HG03039 (cell line): ENCODE measurements around the gene ESRRB.

ENCODE experiments used
- ATAC-seq: cut with Tn5 transposase; IDR thresholded peaks from one replicate; pipeline ENCODE4 v1.9.1; 2021; ENCODE audit warnings: mild to moderate bottlenecking, moderate library complexity; ENCODE audit not compliant: unreplicated experiment

ESRRB gene

DNA sequence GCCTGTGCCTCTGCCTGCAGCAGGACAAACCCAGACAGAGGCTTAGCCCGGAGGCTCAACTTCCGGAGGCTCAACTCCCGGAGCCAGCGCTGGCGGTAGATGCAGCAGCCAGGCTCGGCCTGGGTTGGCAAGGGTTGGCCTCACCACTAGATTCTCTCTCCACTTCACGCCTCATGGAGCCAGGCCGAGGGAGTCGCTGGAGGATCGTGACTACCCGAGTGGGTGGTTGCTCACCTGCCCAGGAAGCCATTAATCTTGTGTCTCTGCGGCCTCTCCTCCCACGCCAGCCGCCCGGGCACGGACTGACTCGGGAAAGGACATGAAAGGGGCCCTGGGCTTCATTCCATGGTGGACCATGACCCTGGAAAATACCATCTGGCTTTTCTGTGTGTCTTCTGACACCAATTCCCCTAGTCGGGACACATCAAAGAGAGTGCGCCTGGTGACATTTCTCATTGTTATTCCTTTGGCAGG lies 20.8 kb downstream of the ESRRB start:
- no peak for ATAC-seq

DNA sequence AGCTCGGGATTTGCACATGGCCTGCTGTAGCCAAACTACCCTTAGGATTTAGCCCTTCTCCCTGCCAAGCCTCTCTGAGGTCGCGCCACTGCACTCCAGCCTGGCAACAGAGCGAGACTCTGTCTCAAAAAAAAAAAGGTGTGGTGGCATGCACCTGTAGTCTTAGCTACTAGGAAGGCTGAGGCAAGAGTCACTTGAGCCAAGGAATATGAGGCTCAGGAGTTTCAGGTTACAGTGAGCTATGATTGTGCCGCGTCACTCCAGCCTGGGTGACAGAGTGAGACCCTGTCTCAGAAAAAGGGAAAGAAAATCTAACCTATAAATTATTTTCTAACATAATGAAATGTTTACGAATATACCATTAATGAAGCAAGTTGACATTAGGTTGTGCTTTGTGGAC lies 29.7 kb downstream of the ESRRB start:
- ATAC-seq, result no peak

DNA sequence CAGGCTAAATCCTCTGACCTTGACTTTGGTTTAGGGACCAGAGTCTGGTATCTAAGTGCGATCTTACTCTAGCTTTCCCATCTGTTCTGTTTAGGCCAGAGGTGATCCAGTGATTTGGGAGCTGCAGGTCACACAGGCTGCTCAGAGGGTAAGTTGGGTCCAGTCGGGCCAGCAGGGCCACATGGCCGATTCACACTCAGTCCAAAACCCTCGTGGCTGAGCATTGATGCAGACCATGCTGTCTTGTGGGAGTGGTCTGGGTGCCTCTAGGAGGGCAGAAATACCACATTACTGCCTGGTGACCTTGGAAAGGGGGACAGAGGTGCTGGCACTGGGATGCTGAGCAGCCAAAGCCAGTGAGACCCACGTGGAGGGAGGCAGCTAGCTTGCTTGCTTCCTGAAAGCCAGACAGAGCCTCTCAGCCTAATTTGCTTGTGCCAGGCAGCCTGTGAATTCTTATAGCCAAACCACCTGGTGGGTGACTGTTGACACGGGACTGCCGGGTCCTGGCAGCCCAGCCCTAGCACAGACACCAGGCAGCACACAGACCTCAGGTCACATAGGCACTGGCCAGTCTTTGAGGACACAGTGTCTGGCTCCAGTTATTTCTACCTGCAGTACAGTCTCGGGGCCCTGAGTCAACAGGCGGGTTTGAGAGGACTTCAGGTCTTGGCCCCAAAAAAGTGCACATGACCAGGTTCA lies 31.7 kb downstream of the ESRRB start:
- ATAC-seq, result no peak

DNA sequence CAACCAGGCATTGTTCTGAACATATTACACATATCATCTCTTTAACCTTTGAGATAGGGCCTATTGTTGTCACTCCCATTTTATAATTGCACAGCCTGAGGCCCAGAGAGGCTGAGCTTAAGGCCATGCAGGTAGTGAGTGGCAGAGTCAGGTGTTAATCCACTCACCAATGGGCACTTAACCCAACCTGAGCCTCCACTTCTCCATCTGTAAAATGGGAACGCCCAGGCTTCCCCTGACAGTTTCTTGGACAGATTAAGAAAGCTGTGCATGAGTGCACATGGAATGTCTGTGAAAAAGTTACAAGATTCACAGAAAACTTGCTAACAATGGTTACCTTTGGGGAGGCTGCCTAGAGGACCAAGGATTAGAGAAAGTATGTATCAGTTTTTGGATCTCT lies 32.9 kb downstream of the ESRRB start:
- no peak for ATAC-seq

DNA sequence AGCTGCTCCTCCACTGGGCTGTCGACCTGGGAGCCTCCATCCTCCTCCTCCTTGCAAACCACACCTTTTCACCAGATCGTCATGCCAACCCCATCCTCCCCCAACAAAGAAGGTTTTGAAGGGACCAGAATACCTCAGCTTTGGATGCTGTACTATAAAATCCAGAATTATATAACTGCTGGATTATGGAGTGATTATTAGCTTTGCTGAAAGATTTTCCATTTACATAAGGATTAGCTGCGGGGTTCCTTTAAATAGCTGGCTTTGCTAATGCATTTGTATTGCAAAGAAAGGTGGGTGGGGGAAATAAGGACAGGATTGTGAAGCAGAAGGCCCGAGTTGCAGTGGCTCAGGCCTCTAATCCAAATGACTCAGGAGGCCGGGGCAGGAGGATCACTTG lies 36.6 kb downstream of the ESRRB start:
- ATAC-seq, result no peak

DNA sequence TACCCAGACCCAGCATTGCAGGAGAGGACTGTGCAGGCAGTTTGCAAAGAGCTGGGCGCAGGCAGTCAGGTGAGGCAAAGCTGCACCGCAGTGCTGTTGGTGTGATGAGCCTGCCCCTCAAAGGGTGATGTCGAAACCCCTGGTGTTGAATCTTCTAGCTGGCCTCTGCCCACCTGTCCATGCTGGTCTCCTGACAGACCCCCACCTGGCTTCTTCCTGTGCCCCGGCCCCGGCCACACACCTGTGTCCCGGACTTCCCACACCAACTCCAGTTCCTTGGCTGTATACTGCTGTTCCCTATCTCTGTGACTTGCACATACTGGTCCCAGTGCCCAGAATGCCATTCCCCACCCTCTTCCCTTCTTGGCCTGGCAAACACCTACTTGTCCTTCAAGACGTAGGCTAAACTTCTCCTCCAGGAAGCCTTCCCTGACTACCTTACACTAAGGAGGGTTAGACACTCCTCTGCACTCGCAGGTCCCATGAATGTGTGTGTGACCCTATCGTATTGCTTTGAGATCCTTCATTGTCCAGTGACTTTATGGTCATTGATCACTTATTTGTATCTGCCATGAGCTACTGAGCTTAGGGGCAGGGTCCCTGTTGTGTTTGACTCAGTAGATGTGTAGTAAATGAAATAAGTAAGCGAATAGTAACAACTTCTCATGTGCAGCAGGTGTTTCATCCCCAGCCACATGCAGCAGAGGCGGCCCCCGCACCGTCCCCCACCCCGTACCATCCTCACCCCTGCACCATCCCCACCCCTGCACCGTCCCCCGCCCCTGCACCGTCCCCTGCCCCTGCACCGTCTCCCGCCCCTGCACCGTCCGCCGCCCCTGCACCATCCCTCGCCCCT lies 37.4 kb downstream of the ESRRB start:
- ATAC-seq, result no peak

DNA sequence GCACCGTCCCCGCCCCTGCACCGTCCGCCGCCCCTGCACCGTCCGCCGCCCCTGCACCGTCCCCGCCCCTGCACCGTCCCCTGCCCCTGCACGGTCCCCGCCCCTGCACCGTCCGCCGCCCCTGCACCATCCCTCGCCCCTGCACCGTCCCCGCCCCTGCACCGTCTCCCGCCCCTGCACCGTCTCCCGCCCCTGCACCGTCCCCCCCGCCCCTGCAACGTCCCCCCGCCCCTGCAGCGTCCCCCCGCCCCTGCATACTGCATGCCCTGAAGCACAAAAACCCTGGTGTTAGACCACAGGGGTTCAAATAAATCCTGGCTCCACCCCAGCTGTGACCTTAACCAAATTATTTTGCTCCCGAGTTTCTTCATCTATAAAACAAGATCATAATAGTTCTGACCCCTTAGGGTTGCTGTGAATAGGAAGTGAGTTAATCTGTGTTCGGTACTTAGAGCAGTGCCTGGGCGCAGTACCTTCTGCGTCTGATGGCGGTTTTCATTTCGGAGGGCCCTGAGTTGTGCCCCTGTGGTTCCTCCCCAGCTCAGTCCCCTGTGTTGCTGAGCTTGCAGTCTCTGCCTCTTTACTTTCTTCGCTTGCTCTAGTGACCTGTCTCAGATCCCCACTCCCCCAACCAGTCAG lies 38.1 kb downstream of the ESRRB start:
- no peak for ATAC-seq

DNA sequence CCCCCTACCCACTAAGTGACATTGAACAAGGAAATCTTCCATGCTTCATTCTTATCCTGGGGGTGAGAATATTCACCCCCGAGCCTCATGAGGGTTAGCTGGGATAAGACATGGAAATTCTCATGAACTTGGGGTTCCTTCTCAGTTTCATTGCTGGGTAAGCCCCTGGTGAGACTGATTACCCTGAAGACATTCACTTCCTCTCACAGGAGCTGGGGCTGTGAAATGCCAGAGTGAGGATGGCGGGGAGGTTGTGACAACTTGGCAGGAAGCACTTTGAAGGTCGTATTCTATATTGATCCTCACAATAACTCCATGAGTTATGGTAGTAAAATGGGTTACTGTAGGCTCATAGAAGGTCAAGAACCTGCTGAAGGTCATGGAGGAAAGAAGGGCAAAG lies 43.5 kb downstream of the ESRRB start:
- ATAC-seq, result no peak

DNA sequence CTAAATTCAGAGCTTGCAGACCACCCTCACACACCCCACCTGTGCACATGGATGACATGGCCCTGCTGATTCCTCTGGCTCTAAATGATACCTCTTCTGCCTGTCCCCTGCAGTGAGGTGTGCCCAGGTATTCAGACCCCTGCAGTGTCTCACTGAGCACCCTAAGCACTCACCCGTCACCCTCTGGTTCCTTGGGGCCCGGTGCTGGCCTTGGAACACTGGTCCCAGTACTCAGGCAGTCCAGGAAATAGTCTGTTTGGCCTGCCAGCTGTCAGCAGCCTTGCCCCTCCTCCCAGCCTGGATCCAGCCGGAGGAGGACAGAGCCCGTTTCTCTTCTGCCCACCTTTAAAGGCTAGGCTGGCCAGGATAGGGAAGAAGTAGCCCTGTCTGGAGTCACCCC lies 44.9 kb downstream of the ESRRB start:
- no peak for ATAC-seq

DNA sequence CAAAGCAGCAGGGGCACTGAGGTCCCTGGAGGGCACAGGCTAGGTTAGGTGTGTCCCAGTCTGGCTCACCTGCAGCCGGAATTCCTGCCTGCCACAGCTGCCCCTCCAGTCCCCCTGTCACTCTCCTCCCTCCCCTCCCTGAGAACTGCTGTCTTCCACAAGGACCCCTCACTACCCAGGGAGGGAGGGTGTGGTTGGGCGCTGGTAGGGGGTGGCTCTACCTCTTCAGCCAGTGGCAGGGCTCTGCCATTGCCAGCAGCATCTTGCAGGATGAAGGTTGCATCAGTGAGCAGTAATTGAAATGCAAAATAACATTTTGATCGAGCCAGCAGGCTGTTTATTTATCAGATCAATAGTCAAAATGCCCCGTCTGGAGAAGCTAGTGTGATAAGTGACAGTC lies 45.7 kb downstream of the ESRRB start:
- no peak for ATAC-seq

DNA sequence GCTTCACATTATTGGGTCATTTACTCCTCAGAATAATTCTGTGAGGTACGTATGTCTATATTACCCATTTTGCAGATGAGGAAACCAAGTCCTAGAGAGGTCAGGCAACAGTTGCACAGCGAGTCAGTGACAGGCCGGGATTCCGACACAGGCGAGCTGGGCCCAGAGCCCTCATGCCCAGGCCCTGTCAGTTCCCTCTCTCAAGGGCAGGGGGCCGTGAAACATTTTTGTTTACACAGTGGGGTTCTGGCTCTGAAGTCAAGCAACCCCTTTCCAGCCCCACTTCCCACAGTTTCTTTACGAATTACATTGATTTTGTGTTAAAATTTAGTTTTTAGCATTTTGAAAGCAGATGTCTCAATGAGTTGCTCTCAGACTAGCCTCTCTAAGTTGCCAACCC lies 46.7 kb downstream of the ESRRB start:
- ATAC-seq, result no peak

DNA sequence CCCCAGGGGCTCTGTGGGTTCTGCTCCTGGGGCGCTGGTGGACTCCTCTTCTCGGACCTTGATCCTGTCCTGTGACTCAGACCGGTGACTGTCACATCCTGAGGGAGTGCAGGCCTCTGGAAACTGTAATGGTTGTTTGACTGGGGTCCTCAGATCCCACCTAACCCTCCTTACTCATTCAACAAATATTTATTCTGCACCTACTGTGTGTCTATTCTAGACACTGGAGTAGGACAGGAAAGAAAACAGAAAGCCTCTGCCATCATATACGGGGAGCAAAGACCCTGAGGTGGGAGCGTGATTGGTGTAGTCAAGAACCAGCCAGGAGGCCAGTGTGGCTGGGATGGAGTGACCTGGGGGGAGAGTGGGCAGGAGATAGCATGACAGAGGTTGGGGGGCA lies 47.6 kb downstream of the ESRRB start:
- no peak for ATAC-seq

DNA sequence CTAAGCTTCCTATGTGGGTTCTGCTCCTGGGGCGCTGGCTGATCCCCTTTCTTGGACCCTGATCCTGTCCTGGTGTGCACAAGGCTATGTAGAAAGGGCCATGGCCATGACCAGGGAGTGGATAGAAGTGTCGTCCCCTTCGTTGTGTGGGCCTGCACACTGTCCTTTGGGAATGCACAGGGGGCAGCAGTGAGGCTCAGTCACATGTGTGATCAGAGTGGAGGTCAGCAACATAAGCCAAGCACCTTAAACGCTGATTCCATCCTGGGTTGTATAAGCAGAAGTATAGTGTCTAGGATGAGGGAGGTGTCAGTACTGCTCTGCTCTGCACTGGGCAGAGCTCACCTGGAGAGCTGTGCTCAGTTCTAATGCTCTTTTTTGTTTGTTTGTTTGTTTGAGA lies 48.4 kb downstream of the ESRRB start:
- no peak for ATAC-seq

DNA sequence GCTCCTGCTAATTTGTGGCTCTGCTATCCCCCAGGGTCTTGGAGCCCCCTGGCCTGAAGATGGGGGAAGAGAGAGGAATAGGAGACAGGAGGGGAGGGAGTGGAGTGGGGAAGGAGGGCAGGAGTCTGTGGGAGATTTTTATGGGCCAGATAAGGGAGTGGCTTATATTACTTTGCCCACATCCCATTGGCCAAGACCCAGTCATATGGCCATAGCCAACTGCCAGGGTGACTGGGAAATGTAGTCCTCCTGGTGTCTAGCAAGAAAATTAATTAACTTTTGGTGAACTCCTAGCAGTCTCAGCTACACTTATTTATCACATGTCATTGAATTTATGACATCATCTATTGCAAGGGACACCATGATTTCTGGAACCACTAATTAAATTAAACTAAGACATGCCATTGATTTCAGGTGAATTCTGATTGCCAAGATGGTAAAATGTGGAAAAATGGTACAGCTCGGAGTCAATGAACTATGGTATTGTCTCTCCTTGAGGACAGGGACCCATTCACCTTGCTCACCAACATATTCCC lies 50.3 kb downstream of the ESRRB start:
- no peak for ATAC-seq

DNA sequence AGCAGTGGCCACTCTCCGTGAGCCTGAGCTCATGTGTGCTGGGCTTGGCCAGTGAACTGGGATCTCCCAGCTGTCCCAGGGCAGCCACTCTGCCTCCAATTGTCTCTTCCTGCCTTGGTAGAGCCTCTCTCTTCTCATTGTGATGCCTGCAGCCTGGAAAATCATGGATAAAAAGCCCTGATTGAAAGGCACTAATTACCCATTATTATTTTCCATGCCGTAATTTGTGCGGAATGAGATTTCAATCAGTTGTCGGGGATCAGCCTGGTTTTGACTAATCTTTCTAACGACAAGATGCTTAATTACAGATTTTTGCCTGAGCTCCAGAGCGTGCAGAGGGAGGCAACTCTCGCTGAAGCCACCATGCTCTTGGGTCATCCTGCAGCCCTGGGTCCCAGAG lies 52.7 kb downstream of the ESRRB start:
- no peak for ATAC-seq

DNA sequence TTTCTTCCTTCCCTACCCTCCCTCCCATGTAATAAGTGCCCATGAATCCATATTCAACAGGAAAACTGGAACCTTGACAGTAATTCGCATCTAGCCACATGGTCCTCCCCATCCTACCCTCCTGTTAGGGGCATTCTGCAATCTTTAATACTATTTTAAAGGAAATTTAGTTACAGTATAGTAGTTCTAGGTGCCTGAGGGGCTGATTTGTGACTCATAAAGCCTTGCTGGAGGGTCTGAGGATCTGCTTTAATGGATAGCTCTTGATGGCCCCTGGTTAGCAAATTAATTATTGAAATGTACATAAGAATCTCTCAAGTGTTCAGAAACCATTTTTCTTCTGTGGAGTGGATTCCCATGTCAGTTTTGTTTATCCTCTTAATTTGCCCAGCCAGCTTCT lies 54.1 kb downstream of the ESRRB start:
- ATAC-seq, result no peak

DNA sequence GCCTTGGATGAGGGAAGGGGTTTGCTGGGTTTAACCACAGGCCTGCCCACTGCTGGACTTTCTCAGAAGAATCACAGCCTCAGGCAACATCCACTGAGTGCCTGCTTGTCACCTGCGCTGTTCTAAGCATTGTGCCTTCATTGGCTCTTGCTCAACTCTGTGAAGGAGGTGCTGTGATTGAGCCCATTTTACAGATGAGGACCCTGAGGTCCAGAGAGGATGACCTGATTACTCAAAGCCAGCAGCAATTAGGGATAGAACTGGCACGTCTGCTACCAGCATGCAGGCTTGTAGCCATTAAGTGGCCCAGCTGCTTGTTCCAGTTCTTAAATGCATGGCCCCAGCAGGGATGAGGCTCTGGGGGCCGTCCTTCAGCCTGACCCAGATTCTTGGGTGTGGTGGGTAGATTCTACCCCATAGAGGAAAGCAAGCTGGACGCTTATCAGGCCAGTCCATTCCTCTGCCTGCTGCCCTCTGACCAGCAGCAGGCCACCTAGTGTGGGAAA lies 54.6 kb downstream of the ESRRB start:
- ATAC-seq, result no peak

DNA sequence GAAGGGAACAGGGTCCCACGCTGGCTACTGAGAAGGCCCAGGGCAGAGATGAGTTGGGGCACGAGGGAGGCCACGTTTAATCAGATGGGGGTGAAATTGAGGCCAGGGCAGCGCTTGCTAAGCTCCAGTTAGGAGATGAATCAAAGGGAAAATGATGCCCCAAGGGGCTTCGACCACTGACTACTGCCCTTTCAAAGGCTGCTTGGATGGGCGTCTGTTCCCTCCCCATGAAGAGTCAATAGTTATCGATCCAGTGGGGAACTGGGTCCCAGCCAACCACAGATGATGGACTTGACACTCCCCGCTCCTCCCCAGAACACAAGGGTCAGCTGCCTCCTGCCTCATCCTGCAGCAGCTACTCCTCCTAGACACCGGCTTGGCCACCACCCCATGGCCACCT lies 55.6 kb downstream of the ESRRB start:
- no peak for ATAC-seq

DNA sequence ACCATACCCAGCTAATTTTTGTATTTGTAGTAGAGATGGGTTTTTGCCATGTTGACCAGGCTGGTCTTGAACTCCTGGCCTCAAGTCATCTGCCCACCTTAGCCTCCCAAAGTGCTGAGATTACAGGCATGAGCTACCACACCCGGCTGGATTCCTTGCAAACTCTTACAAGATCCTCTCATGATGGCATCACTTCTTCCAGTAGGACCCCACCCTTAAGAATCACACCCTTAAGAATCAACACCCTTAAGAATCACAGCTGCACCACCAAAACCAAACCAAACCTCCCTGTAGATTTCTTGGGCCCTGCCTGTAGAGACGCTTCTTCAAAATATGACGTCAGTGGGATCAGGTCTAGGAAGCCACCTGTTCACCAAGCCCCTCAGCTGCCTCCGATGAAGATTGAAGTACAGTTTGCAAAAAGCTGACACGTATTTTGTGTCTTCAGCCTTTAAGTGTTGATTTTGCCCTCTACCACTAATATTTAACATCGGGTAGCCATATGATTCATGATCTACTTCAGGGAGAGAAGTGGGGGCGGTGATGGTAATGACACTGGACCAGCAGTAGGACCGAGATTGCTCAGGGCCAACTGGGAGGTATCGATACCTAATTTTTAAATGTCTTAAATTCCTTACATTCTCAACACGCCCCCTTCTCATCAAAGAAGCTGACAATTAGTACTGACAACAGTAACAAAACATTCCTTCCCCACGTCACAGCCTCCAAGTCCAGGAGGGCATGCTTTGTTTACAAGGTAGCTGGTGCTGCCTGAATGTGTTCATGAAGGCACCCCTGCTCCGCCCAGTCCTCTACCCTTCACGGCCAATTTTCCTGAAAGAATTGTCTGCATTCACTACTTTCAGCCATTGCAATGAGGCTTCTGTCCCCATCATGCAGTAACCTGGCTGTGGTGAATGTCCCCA lies 57.2 kb downstream of the ESRRB start:
- ATAC-seq, result no peak

DNA sequence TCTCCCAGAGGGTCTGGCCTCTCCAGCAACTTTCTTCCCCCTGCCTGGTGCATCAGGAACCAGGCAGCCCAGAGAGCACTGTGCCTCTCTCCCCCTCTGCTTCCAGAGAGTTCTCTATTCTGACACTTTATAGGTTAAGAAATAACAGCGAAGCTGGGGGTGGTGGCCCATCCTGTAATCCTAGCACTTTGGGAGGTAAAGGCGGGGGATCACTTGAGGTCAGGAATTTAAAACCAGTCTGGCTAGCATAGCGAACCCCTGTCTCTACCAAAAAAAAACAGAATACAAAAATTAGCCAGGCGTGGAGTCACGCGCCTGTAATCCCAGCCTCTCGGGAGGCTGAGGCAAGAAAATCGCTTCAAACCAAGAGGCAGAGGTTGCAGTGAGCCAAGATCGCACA lies 58.3 kb downstream of the ESRRB start:
- no peak for ATAC-seq
